IMR-90 (cell line): ENCODE data around the gene OXSR1. TPM values are rescaled to one million over a fixed set of nuclear protein-coding genes. Genes with fewer than 3 reads are reported as not detected.

Experiments
- ATAC-seq: fragments of 200-7000 bp; cut with Tn5 transposase; 2 replicates; pipeline ENCODE4 v1.9.1; 2020; ENCODE audit warnings: low read depth, mild to moderate bottlenecking, moderate library complexity
- BruUV-seq: library from RNA; stranded (reverse); fragments of 400-500 nt; replicated peaks from 2 replicates; lab custom pipeline; 2021; lab: Mats Ljungman, UMichigan
- CTCF ChIA-PET: fragments of 300-600 bp; formaldehyde crosslinking; extraction: SDS; loops from one replicate; lab custom pipeline; 2021; ENCODE audit warnings: antibody characterized with exemption; lab: Yijun Ruan, JAX
- POLR2A ChIA-PET: fragments of 300-600 bp; sonication (Branson Sonifier 250); formaldehyde crosslinking; loops from one replicate; lab custom pipeline; 2022; ENCODE audit warnings: antibody characterized with exemption; ENCODE audit not compliant: unreplicated experiment; lab: Charles Lee
- DNase-seq: peaks from one replicate; pipeline ENCODE4 v3.0.0; 2013
- H2AFZ ChIP-seq: replicated peaks from 2 replicates; pipeline ENCODE3; 2013; ENCODE audit warnings: low read length, mild to moderate bottlenecking; ENCODE audit not compliant: poor library complexity
- H2AK5ac ChIP-seq: 2 replicates; pipeline ENCODE4 v1.6.1; 2013; ENCODE audit warnings: low read depth, low read length, inconsistent platforms
- H2AK9ac ChIP-seq: replicated peaks from 2 replicates; pipeline ENCODE3; 2013; ENCODE audit warnings: mild to moderate bottlenecking, low read depth, low read length, moderate library complexity; ENCODE audit not compliant: poor library complexity
- H2BK120ac ChIP-seq: 2 replicates; pipeline ENCODE4 v1.6.1; 2013; ENCODE audit warnings: low read depth, low read length, inconsistent platforms
- H2BK15ac ChIP-seq: 3 replicates; pipeline ENCODE4 v1.6.1; 2013; ENCODE audit warnings: low read depth, low read length, inconsistent platforms
- H2BK20ac ChIP-seq: 2 replicates; pipeline ENCODE4 v1.6.1; 2013; ENCODE audit warnings: low read depth, mild to moderate bottlenecking, inconsistent platforms, low read length, moderate library complexity
- H2BK5ac ChIP-seq: 2 replicates; pipeline ENCODE4 v1.6.1; 2013; ENCODE audit warnings: mild to moderate bottlenecking, low read depth, low read length, inconsistent platforms; ENCODE audit not compliant: poor library complexity, severe bottlenecking
- H3K14ac ChIP-seq: replicated peaks from 2 replicates; pipeline ENCODE4 v1.6.1; 2013; ENCODE audit warnings: low read depth, low read length, inconsistent platforms
- H3K18ac ChIP-seq: 2 replicates; pipeline ENCODE4 v1.6.1; 2013; ENCODE audit warnings: low read depth, low read length, control low read depth
- H3K23ac ChIP-seq: 2 replicates; pipeline ENCODE4 v1.6.1; 2013; ENCODE audit warnings: low read depth, low read length, inconsistent platforms
- H3K27ac ChIP-seq: 2 replicates; pipeline ENCODE4 v1.5.1; 2013; ENCODE audit warnings: mild to moderate bottlenecking, control low read depth, low read length; ENCODE audit not compliant: insufficient read depth
- H3K27me3 ChIP-seq: 2 replicates; pipeline ENCODE4 v1.6.1; 2013; ENCODE audit warnings: low read length; ENCODE audit not compliant: control insufficient read depth, insufficient read depth
- H3K36me3 ChIP-seq: 2 replicates; pipeline ENCODE4 v1.6.1; 2013; ENCODE audit warnings: low read length, mixed read lengths; ENCODE audit not compliant: control insufficient read depth, insufficient read depth
- H3K4ac ChIP-seq: 2 replicates; pipeline ENCODE4 v1.6.1; 2013; ENCODE audit warnings: low read depth, low read length, inconsistent platforms
- H3K4me1 ChIP-seq: 2 replicates; pipeline ENCODE4 v1.6.1; 2013; ENCODE audit warnings: low read length, mixed read lengths; ENCODE audit not compliant: control insufficient read depth, insufficient read depth
- H3K4me2 ChIP-seq: 2 replicates; pipeline ENCODE4 v1.6.1; 2013; ENCODE audit warnings: low read depth, mild to moderate bottlenecking, control low read depth, low read length, moderate library complexity
- H3K4me3 ChIP-seq: 2 replicates; pipeline ENCODE4 v1.5.1; 2013; ENCODE audit warnings: low read depth, mild to moderate bottlenecking, control low read depth, low read length, moderate library complexity; ENCODE audit not compliant: insufficient read depth
- H3K56ac ChIP-seq: 2 replicates; pipeline ENCODE4 v1.6.1; 2013; ENCODE audit warnings: low read length, inconsistent platforms; ENCODE audit not compliant: insufficient read depth; ENCODE audit errors: extremely low read depth
- H3K79me1 ChIP-seq, 2 experiments: 2 replicates each; pipeline ENCODE4 v1.6.1; 2013; ENCODE audit warnings: low read length in 2 of 2, inconsistent platforms in 1 of 2, low read depth in 1 of 2
- H3K9ac ChIP-seq: 2 replicates; pipeline ENCODE4 v1.6.1; 2013; ENCODE audit warnings: low read depth, low read length, control low read depth
- H3K9me1 ChIP-seq: 2 replicates; pipeline ENCODE4 v1.6.1; 2013; ENCODE audit warnings: low read length, inconsistent platforms; ENCODE audit not compliant: insufficient read depth
- H3K9me3 ChIP-seq: 2 replicates; pipeline ENCODE4 v1.6.1; 2013; ENCODE audit warnings: low read length; ENCODE audit not compliant: control insufficient read depth, insufficient read depth
- H4K20me1 ChIP-seq: 2 replicates; pipeline ENCODE4 v1.6.1; 2013; ENCODE audit warnings: low read length, inconsistent platforms; ENCODE audit not compliant: insufficient read depth
- H4K5ac ChIP-seq: 2 replicates; pipeline ENCODE4 v1.6.1; 2013; ENCODE audit warnings: mild to moderate bottlenecking, low read depth, low read length, control low read depth
- H4K8ac ChIP-seq, 2 experiments: 2 replicates each; pipeline ENCODE4 v1.6.1; 2013; ENCODE audit warnings: low read depth in 2 of 2, low read length in 2 of 2, control low read depth in 1 of 2, inconsistent platforms in 1 of 2
- H4K91ac ChIP-seq: 2 replicates; pipeline ENCODE4 v1.6.1; 2013; ENCODE audit warnings: low read depth, low read length, inconsistent platforms; ENCODE audit not compliant: insufficient read depth
- CHD1 ChIP-seq: IDR thresholded peaks from 2 replicates; pipeline ENCODE4 v1.6.1; 2012; ENCODE audit warnings: low read depth, low read length, improper control_type of control experiment
- FOS ChIP-seq: fragments of 150-350 bp; IDR thresholded peaks from 2 replicates; pipeline ENCODE4 v1.6.1; 2016; ENCODE audit warnings: low read depth, low read length
- MAFK ChIP-seq: IDR thresholded peaks from 2 replicates; pipeline ENCODE4 v1.6.1; 2012; ENCODE audit warnings: low read depth, low read length, improper control_type of control experiment
- MAZ ChIP-seq: IDR thresholded peaks from 2 replicates; pipeline ENCODE4 v1.6.1; 2012; ENCODE audit warnings: low read depth, mild to moderate bottlenecking, low read length, improper control_type of control experiment, moderate library complexity, borderline replicate concordance
- NFE2L2 ChIP-seq: fragments of 150-350 bp; IDR thresholded peaks from 2 replicates; pipeline ENCODE4 v1.6.1; 2016; ENCODE audit warnings: low read depth, mild to moderate bottlenecking, low read length
- POLR2A ChIP-seq: IDR thresholded peaks from 2 replicates; pipeline ENCODE4 v1.6.1; 2012; ENCODE audit warnings: mild to moderate bottlenecking, low read depth, low read length
- RAD21 ChIP-seq: IDR thresholded peaks from 2 replicates; pipeline ENCODE4 v1.6.1; 2012; ENCODE audit warnings: low read length, improper control_type of control experiment
- RCOR1 ChIP-seq: IDR thresholded peaks from 2 replicates; pipeline ENCODE4 v1.6.1; 2012; ENCODE audit warnings: mild to moderate bottlenecking, low read length, improper control_type of control experiment; ENCODE audit not compliant: insufficient replicate concordance
- RFX5 ChIP-seq: IDR thresholded peaks from 2 replicates; pipeline ENCODE4 v1.8.0; 2012; ENCODE audit warnings: low read depth, mild to moderate bottlenecking, low read length, moderate library complexity
- WGBS, 2 experiments: methylation state at CpG; one replicate each; pipeline versions ENCODE4 v1.1.5 to v1.1.7; 2013; ENCODE audit warnings: missing lambda C conversion rate in 2 of 2; ENCODE audit not compliant: insufficient read length in 1 of 2; ENCODE audit errors: extremely low coverage in 2 of 2; 5-methylcytosine and 5-hydroxymethylcytosine counted together
- dilution Hi-C: fragments of 300-500 bp; cut with HindIII; formaldehyde crosslinking; loops from one replicate; pipeline ENCODE4 v1.14.3; 2018; ENCODE audit warnings: low sequenced_read_pairs; ENCODE audit not compliant: unreplicated experiment
- in situ Hi-C: fragments of 300-500 bp; cut with MboI; formaldehyde crosslinking; loops from 3 replicates; pipeline ENCODE4 v1.14.3; 2019; ENCODE audit warnings: low sequenced_read_pairs, inconsistent platforms, mixed read lengths
- intact Hi-C: fragments of 100-400 bp; cut with micrococcal nuclease; formaldehyde crosslinking; loops from 2 replicates; pipeline ENCODE4 v1.10.0; 2022
- polyA plus RNA-seq, 3 experiments: library from polyadenylated mRNA; depleted of rRNA; stranded (reverse); fragments of >200 nt; gene quantifications; 2 replicates each; pipeline ENCODE4 v1.2.3, GENCODE V29; 2012; ENCODE audit warnings: low replicate concordance in 1 of 3
- total RNA-seq: library from RNA; depleted of rRNA; stranded (reverse); fragments of >200 nt; gene quantifications from 2 replicates; pipeline ENCODE4 v1.2.3, GENCODE V29; 2012
- TF ChIP-seq, protein P1 (sequence below): conservative IDR thresholded peaks from 2 replicates; pipeline ENCODE4 v1.5.1; 2012; ENCODE audit warnings: mild to moderate bottlenecking, low read depth, low read length, improper control_type of control experiment
- TF ChIP-seq, protein P2 (sequence below): fragments of 150-350 bp; IDR thresholded peaks from 2 replicates; pipeline ENCODE4 v1.6.1; 2017; ENCODE audit warnings: mild to moderate bottlenecking, antibody characterized with exemption, low read length, low read depth
- TF ChIP-seq, protein P3 (sequence below): fragments of 150-350 bp; IDR thresholded peaks from 2 replicates; pipeline ENCODE4 v1.6.1; 2016; ENCODE audit warnings: low read depth, mild to moderate bottlenecking, low read length, moderate library complexity, borderline replicate concordance

The OXSR1 gene
- total and polyA plus RNA-seq, 2 of the 4 experiments (the other 2 are of a cell fraction) = 32.9 to 37.6 TPM

DNA sequence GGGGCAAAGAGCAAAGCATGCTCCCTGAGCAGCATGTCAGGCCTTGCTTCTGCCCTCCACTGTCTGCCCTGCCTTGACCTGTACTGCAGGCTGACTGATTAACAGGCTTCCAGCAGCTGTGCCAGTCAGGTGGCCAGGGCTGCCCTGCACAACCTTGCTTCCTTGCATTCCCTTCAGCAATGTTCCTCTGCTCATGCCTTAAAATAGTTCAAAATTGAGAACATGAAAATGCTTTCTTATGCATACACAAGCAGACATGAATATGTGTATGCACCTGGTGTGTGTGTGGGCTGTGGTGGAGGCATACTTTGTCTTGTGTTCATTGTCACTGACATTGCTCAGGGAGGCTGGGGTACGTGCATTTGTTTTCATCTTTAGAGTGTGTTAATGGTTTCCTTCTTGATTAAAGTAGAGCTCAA is 99.0 kb downstream of the OXSR1 start:
- intact Hi-C loops = no loop called here
- Histone ChIP-seq H3K27me3 (no peaks in the 10 kb centered on the region), H3K56ac (no peak overlapping the region), H2BK5ac (no peak overlapping the region), H4K91ac (no peak overlapping the region), H3K14ac (no peak overlapping the region), H3K9me3 (no peaks in the 10 kb centered on the region; the same call in 1 of the 2 replicates), H2AFZ (no peak overlapping the region), H3K4me3 (no peak overlapping the region), H3K9me1 (peaks cover 16% of the 10 kb centered on the region), H3K4me2 (no peak overlapping the region), H4K5ac (no peak overlapping the region), H4K8ac (no peak overlapping the region), H2BK20ac (no peak overlapping the region), H3K79me1 (peaks cover 0 to 5% of the 10 kb centered on the region in 2 experiments; a peak in 1 of 4 replicates), H2BK15ac (no peak overlapping the region), H3K9ac (no peak overlapping the region), H2AK9ac (no peak overlapping the region), H3K4ac (no peak overlapping the region), H4K20me1 (no peaks in the 10 kb centered on the region), H3K36me3 (peaks cover 8% of the 10 kb centered on the region), H3K18ac (no peak overlapping the region), H3K4me1 (no peaks in the 10 kb centered on the region), H3K27ac (no peak overlapping the region), H3K23ac (no peak overlapping the region), H2AK5ac (no peak overlapping the region), H2BK120ac (no peak overlapping the region)
- no peak for TF ChIP-seq NFE2L2
- no peak for TF ChIP-seq CHD1
- TF ChIP-seq, protein P1, sequence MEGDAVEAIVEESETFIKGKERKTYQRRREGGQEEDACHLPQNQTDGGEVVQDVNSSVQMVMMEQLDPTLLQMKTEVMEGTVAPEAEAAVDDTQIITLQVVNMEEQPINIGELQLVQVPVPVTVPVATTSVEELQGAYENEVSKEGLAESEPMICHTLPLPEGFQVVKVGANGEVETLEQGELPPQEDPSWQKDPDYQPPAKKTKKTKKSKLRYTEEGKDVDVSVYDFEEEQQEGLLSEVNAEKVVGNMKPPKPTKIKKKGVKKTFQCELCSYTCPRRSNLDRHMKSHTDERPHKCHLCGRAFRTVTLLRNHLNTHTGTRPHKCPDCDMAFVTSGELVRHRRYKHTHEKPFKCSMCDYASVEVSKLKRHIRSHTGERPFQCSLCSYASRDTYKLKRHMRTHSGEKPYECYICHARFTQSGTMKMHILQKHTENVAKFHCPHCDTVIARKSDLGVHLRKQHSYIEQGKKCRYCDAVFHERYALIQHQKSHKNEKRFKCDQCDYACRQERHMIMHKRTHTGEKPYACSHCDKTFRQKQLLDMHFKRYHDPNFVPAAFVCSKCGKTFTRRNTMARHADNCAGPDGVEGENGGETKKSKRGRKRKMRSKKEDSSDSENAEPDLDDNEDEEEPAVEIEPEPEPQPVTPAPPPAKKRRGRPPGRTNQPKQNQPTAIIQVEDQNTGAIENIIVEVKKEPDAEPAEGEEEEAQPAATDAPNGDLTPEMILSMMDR = no peak
- TF ChIP-seq MAZ = no peak
- no peak for TF ChIP-seq RAD21
- TF ChIP-seq, protein P2, sequence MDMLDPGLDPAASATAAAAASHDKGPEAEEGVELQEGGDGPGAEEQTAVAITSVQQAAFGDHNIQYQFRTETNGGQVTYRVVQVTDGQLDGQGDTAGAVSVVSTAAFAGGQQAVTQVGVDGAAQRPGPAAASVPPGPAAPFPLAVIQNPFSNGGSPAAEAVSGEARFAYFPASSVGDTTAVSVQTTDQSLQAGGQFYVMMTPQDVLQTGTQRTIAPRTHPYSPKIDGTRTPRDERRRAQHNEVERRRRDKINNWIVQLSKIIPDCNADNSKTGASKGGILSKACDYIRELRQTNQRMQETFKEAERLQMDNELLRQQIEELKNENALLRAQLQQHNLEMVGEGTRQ = no peak
- TF ChIP-seq RFX5 = no peak
- TF ChIP-seq POLR2A = no peak
- no peak for TF ChIP-seq MAFK
- TF ChIP-seq FOS = no peak
- no peak for TF ChIP-seq RCOR1
- TF ChIP-seq, protein P3, sequence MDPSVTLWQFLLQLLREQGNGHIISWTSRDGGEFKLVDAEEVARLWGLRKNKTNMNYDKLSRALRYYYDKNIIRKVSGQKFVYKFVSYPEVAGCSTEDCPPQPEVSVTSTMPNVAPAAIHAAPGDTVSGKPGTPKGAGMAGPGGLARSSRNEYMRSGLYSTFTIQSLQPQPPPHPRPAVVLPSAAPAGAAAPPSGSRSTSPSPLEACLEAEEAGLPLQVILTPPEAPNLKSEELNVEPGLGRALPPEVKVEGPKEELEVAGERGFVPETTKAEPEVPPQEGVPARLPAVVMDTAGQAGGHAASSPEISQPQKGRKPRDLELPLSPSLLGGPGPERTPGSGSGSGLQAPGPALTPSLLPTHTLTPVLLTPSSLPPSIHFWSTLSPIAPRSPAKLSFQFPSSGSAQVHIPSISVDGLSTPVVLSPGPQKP = no peak
- no TSS peak for BruUV-seq
- ATAC-seq = no peak
- dilution Hi-C loops = no loop called here
- WGBS, 2 experiments = no CpG with 5 or more reads among the region's 1 CpG
- POLR2A ChIA-PET = no interaction called here
- in situ Hi-C loops = no loop called here
- no peak for DNase-seq
- CTCF ChIA-PET = no interaction called here
